Mesothelial cell of epicardium (in vitro differentiated cells): ENCODE measurements around the gene ACTN1. TPM values are rescaled to one million over a fixed set of nuclear protein-coding genes. Genes with fewer than 3 reads are reported as not detected.

Source experiments
- DNase-seq, 2 experiments: peaks; one replicate each; pipeline ENCODE4 v3.0.0; 2021; ENCODE audit warnings: low spot score in 2 of 2; ENCODE audit not compliant: unreplicated experiment in 2 of 2
- H3K27ac Mint-ChIP-seq: 2 replicates; pipeline ENCODE4 v1.8.0; 2021; ENCODE audit warnings: mixed read lengths
- H3K27me3 Mint-ChIP-seq: 2 replicates; pipeline ENCODE4 v1.8.0; 2021; ENCODE audit warnings: low read depth, mixed read lengths
- H3K36me3 Mint-ChIP-seq: 2 replicates; pipeline ENCODE4 v1.8.0; 2021; ENCODE audit warnings: mixed read lengths
- H3K4me1 Mint-ChIP-seq: 2 replicates; pipeline ENCODE4 v1.8.0; 2021; ENCODE audit warnings: mixed read lengths
- H3K4me3 Mint-ChIP-seq: 2 replicates; pipeline ENCODE4 v1.8.0; 2021; ENCODE audit warnings: mild to moderate bottlenecking, moderate library complexity, mixed read lengths
- H3K9me3 Mint-ChIP-seq: 2 replicates; pipeline ENCODE4 v1.8.0; 2021; ENCODE audit warnings: mixed read lengths
- CTCF ChIP-seq: fragments of 200-600 bp; sonication (generic); IDR thresholded peaks from one replicate; pipeline ENCODE4 v1.5.0; 2021; ENCODE audit warnings: antibody characterized with exemption; ENCODE audit not compliant: unreplicated experiment
- total RNA-seq: library from RNA; stranded (reverse); gene quantifications from 3 replicates; pipeline ENCODE4 v1.2.1, GENCODE V29; 2021

Gene ACTN1
- total RNA-seq, 1 donor from 2014 or later = 166 TPM

DNA sequence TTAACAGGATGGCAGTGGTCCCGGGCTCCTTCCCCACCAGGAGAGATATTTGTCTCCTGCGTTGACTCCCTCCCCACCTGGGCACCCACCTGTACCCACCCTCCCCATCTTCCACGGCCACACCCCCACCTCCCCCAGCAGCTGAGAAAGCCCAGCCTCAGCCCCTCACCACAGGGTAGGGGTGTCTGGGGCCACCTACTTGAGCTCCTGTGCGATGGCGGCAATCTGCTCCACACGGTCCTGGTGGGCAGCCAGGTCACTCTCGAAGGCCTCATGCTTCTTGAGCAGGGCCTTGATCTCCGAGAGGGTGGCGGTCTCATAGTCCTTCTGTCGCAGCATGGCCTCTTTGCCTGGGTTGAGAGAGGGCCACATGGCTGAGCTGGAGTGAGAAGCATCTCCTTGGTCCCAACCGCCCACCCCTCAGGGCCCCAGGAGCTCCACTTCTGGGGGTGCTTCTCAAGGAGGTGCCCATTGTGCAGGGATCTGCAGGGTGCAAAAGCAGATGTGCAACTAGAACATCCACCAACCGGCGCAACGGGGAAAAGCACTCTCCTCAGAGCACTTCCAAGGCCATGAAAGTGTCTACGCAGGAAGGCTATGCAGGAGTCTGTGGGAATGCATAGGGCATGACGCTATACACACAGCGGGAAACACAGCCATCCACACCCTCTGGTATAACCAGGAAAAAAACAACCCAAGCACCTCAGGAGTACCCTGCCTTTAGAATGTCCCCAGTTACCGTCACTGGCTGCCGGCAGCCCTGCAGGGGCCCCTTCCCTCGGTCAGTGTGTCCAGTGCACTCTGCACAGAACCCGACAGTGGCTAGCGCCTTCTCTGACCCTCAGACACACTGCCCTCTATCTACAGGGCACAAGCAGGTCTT lies 93.6 kb downstream of the ACTN1 start:
- Mint-ChIP-seq H3K27ac (no peak overlapping the region), H3K36me3 (peaks cover 44% of the 10 kb centered on the region), H3K9me3 (no peaks in the 10 kb centered on the region), H3K4me3 (no peak overlapping the region), H3K27me3 (no peaks in the 10 kb centered on the region), H3K4me1 (no peaks in the 10 kb centered on the region)
- TF ChIP-seq CTCF = no peak
- no peak for DNase-seq

- H3K4me3 Mint-ChIP-seq = no peak overlapping the region
- H3K4me1 Mint-ChIP-seq = no peaks in the 10 kb centered on the region
- H3K9me3 Mint-ChIP-seq = no peaks in the 10 kb centered on the region
- DNase-seq = no peak
- no peak overlapping the region for H3K27ac Mint-ChIP-seq
- H3K36me3 Mint-ChIP-seq = peaks cover 44% of the 10 kb centered on the region
- H3K27me3 Mint-ChIP-seq = no peaks in the 10 kb centered on the region
- no peak for TF ChIP-seq CTCF
Measured at GRCh38 chr14:68884031-68885030, 94.8 kb downstream of the ACTN1 start.

GRCh38 chr14:68882235-68882634 lies 96.9 kb downstream of the ACTN1 start:
- H3K9me3 Mint-ChIP-seq = no peaks in the 10 kb centered on the region
- H3K4me3 Mint-ChIP-seq = no peak overlapping the region
- H3K27ac Mint-ChIP-seq = no peak overlapping the region
- no peak for DNase-seq
- no peaks in the 10 kb centered on the region for H3K27me3 Mint-ChIP-seq
- no peaks in the 10 kb centered on the region for H3K4me1 Mint-ChIP-seq
- TF ChIP-seq CTCF = no peak
- peaks cover 38% of the 10 kb centered on the region for H3K36me3 Mint-ChIP-seq

GRCh38 chr14:68881396-68881795 lies 97.7 kb downstream of the ACTN1 start:
- DNase-seq = no peak
- Mint-ChIP-seq H3K36me3 (peaks cover 40% of the 10 kb centered on the region), H3K27ac (no peak overlapping the region), H3K27me3 (no peaks in the 10 kb centered on the region), H3K4me1 (no peaks in the 10 kb centered on the region), H3K9me3 (no peaks in the 10 kb centered on the region), H3K4me3 (no peak overlapping the region)
- no peak for TF ChIP-seq CTCF

GRCh38 chr14:68880581-68881105 lies 98.5 kb downstream of the ACTN1 start:
- Mint-ChIP-seq H3K4me3 (no peak overlapping the region), H3K27ac (no peak overlapping the region), H3K27me3 (no peaks in the 10 kb centered on the region), H3K36me3 (peaks cover 42% of the 10 kb centered on the region), H3K4me1 (no peaks in the 10 kb centered on the region), H3K9me3 (no peaks in the 10 kb centered on the region)
- no peak for DNase-seq
- TF ChIP-seq CTCF = no peak
